ENCODE results near the gene VDAC1. TPM values are rescaled to one million over a fixed set of nuclear protein-coding genes. Genes with fewer than 3 reads are reported as not detected.

The VDAC1 gene
- total RNA-seq, 1 donor = 277 TPM

GRCh38 chr5:133931546-133931945, 73.2 kb downstream of the VDAC1 start:
- no peak overlapping the region for H3K4me3 ChIP-seq (ENCODE audit: low read depth, low read length)
- TF ChIP-seq CTCF (IDR thresholded peaks at IDR 0.05; ENCODE audit: insufficient read depth, low read length) = no peak
- no peak for DNase-seq (ENCODE audit: low read depth)

GRCh38 chr5:133930813-133931090, 74.0 kb downstream of the VDAC1 start:
- no peak overlapping the region for H3K4me3 ChIP-seq (ENCODE audit: low read depth, low read length)
- no peak for TF ChIP-seq CTCF (IDR thresholded peaks at IDR 0.05; ENCODE audit: insufficient read depth, low read length)
- no peak for DNase-seq (ENCODE audit: low read depth)

GRCh38 chr5:133930061-133930812, 74.5 kb downstream of the VDAC1 start:
- DNase-seq (ENCODE audit: low read depth) = peak; percentile 62
- H3K4me3 ChIP-seq (ENCODE audit: low read depth, low read length) = no peak overlapping the region
- no peak for TF ChIP-seq CTCF (IDR thresholded peaks at IDR 0.05; ENCODE audit: insufficient read depth, low read length)

- TF ChIP-seq CTCF (IDR thresholded peaks at IDR 0.05; ENCODE audit: insufficient read depth, low read length) = no peak
- no peak overlapping the region for H3K4me3 ChIP-seq (ENCODE audit: low read depth, low read length)
- DNase-seq (ENCODE audit: low read depth) = no peak
Observed at GRCh38 chr5:133928587-133929393, 76.0 kb downstream of the VDAC1 start.

- no peak overlapping the region for H3K4me3 ChIP-seq (ENCODE audit: low read depth, low read length)
- no peak for DNase-seq (ENCODE audit: low read depth)
- TF ChIP-seq CTCF (IDR thresholded peaks at IDR 0.05; ENCODE audit: insufficient read depth, low read length) = no peak
Observed at GRCh38 chr5:133927300-133928180, 77.2 kb downstream of the VDAC1 start.

- no peak for DNase-seq (ENCODE audit: low read depth)
- TF ChIP-seq CTCF (IDR thresholded peaks at IDR 0.05; ENCODE audit: insufficient read depth, low read length) = no peak
- no peak overlapping the region for H3K4me3 ChIP-seq (ENCODE audit: low read depth, low read length)
Observed at GRCh38 chr5:133926489-133927299, 78.1 kb downstream of the VDAC1 start.

Data from fibroblast of the aortic adventitia (primary cell).